ENCODE results near the gene TRIB2. TPM values are rescaled to one million over a fixed set of nuclear protein-coding genes. Genes with fewer than 3 reads are reported as not detected.

The TRIB2 gene
- total and polyA plus RNA-seq, 2 of the 4 experiments (the other 2 are of a cell fraction) = 12.0 to 12.7 TPM

GRCh38 chr2:12762976-12763375 is 46.2 kb downstream of the TRIB2 start:
- Histone ChIP-seq H4K8ac (ENCODE audit: low read depth in 2 of 2, low read length in 2 of 2) (no peak overlapping the region), H2BK120ac (ENCODE audit: low read depth, low read length) (peak overlapping the region; percentile 20; the same call in 1 of the 2 replicates), H3K4me3 (ENCODE audit: insufficient read depth, low read depth, low read length) (no peak overlapping the region), H2BK5ac (ENCODE audit: low read depth, low read length, poor library complexity, severe bottlenecking) (no peak overlapping the region), H2AK9ac (replicated peaks; ENCODE audit: low read depth, low read length, poor library complexity) (no peak overlapping the region), H3K4me2 (ENCODE audit: low read depth, low read length) (no peak overlapping the region), H3K9me3 (ENCODE audit: control insufficient read depth, insufficient read depth, low read length) (no peaks in the 10 kb centered on the region; the same call in 1 of the 2 replicates), H2BK15ac (ENCODE audit: low read depth, low read length) (peak overlapping the region; percentile 65; the same call in 1 of the 3 replicates), H3K18ac (ENCODE audit: low read depth, low read length) (peak overlapping the region; percentile 45; the same call in 1 of the 2 replicates), H3K36me3 (ENCODE audit: control insufficient read depth, insufficient read depth, low read length) (no peaks in the 10 kb centered on the region), H4K91ac (ENCODE audit: insufficient read depth, low read depth, low read length) (no peak overlapping the region; the same call in 1 of the 2 replicates), H3K4me1 (ENCODE audit: control insufficient read depth, insufficient read depth, low read length) (peaks cover 10% of the 10 kb centered on the region), H3K56ac (ENCODE audit: extremely low read depth, insufficient read depth, low read length) (no peak overlapping the region), H3K9me1 (ENCODE audit: insufficient read depth, low read length) (peaks cover 5% of the 10 kb centered on the region), H3K9ac (ENCODE audit: low read depth, low read length) (no peak overlapping the region), H2AK5ac (ENCODE audit: low read depth, low read length) (no peak overlapping the region), H3K27me3 (ENCODE audit: control insufficient read depth, insufficient read depth, low read length) (no peaks in the 10 kb centered on the region), H2BK20ac (ENCODE audit: low read depth, low read length) (peak overlapping the region; percentile 59; the same call in 1 of the 2 replicates), H3K4ac (ENCODE audit: low read depth, low read length) (no peak overlapping the region), H2AFZ (replicated peaks; ENCODE audit: low read length, poor library complexity) (peak overlapping the region; percentile 61), H4K20me1 (ENCODE audit: insufficient read depth, low read length) (peaks cover 3% of the 10 kb centered on the region; the same call in 1 of the 2 replicates), H3K23ac (ENCODE audit: low read depth, low read length) (no peak overlapping the region), H3K14ac (replicated peaks; ENCODE audit: low read depth, low read length) (0 out of 2 replicates have a peak overlapping the region, but pooled peaks have one; percentile 45), H3K27ac (ENCODE audit: insufficient read depth, low read length) (no peak overlapping the region), H4K5ac (ENCODE audit: low read depth, low read length) (no peak overlapping the region), H3K79me1 (ENCODE audit: low read depth in 1 of 2, low read length in 2 of 2) (no peaks in the 10 kb centered on the region)
- dilution Hi-C loops (cut with HindIII; ENCODE audit: low sequenced_read_pairs, unreplicated experiment) = no loop called here
- in situ Hi-C loops (cut with MboI; ENCODE audit: low sequenced_read_pairs) = no loop called here
- 52% methylated on average over 3 of the region's 4 CpGs; no CpG with 5 or more reads in 1 of the 2 experiments for whole genome bisulfite sequencing, 2 experiments (ENCODE audit: extremely low coverage in 2 of 2, insufficient read length in 1 of 2)
- no peak for TF ChIP-seq MAFK (IDR thresholded peaks at IDR 0.05; ENCODE audit: low read depth, low read length)
- no peak for TF ChIP-seq BHLHE40 (IDR thresholded peaks at IDR 0.05; ENCODE audit: low read depth, low read length)
- TF ChIP-seq CTCF (conservative IDR thresholded peaks at IDR 0.05; ENCODE audit: low read depth, low read length) = no peak
- no peak for TF ChIP-seq RCOR1 (IDR thresholded peaks at IDR 0.05; ENCODE audit: insufficient replicate concordance, low read length)
- TF ChIP-seq NFE2L2 (IDR thresholded peaks at IDR 0.05; ENCODE audit: low read depth, low read length) = no peak
- no peak for TF ChIP-seq RFX5 (IDR thresholded peaks at IDR 0.05; ENCODE audit: low read depth, low read length)
- intact Hi-C loops (cut with micrococcal nuclease) = no loop called here
- BruUV-seq (replicated peaks) = no TSS peak
- CTCF ChIA-PET = interaction anchor here (0.5 to 1.5 kb wide), 3 partner anchors 56 to 1467 kb away, joined by 3 read pairs; no protein-coding TSS in a partner anchor
- DNase-seq = no peak
- POLR2A ChIA-PET (ENCODE audit: unreplicated experiment) = no interaction called here
- no peak for ATAC-seq (ENCODE audit: low read depth)
